HG03066 (cell line): ENCODE data around the gene EMP3.
"Not testable (repeated sequence)": the region's sequence is repeated elsewhere in the genome, so short reads cannot be mapped to it uniquely, and the experiment has no call there.

Experiments used
- ATAC-seq: cut with Tn5 transposase; IDR thresholded peaks from one replicate; pipeline ENCODE4 v1.9.1; 2021; ENCODE audit warnings: low read depth; ENCODE audit not compliant: unreplicated experiment

Gene EMP3

DNA sequence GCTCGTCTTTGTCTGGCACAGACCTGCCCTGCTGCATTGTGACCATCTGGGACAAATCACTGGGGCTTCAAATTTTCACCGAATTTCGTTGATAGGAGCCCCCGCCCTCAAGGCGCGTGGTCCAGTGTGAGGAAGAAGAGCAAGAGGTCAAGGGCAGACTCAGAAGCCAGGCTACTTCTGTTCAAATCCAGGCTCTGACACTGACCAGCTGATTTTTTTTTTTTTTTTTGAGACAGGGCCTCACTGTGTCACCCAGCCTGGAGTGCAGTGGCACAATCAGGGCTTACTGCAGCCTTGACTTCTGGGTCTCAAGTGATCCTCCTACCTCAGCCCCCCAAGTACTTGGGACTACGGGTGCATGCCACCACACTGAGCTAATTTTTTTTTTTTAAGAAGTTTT is 46.0 kb downstream of the EMP3 start:
- no peak for ATAC-seq

DNA sequence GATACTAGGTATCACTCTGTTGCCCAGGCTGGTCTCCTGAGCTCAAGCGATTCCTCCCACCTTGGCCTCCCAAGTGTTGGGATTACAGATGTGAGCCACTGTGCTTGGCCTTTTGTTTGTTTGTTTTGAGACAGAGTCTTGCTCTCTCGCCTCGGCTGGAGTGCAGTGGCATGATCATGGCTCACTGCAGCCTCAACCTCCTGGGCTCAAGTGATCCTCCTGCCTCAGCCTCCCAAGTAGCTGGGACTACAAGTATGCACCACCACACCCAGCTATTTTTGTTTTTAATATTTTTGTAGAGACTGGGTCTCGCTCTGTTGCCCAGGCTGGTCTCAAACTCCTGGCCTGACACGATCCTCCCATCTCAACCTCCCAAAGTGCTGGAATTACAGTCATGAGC is 46.4 kb downstream of the EMP3 start:
- ATAC-seq, result not testable (repeated sequence)

DNA sequence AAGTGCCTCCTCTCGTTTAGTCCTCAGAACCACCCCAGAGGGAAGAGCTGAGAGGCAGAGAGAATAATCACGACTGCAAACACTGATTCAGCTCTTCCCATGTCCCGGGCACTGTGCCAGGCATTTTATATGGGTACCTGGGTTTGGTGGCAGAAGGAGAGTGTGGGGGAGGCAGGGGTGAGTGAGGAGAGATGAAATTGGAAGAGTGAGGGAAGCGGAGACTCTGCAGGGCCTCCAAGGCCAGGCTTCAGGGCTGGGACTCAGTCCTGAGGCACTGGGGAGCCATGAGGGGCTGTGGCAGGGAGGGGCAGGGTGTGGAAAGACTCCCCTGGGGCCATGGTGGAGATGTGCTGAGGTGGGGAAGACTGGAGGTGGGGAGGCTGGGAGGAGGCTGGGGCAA is 47.6 kb downstream of the EMP3 start:
- no peak for ATAC-seq

DNA sequence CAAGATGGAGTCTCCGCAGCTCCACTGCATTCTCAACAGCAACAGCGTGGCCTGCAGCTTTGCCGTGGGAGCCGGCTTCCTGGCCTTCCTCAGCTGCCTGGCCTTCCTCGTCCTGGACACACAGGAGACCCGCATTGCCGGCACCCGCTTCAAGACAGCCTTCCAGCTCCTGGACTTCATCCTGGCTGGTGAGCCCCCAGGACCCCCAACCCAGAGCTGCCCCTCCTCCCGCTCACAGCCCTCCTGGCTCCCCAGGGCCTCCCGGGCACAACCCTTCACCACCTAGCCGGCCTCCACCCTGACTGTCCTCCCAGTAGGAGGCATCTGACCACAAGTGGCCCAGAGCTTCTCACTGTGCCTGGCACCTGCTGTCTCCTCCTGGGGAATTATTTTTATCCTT is 48.2 kb downstream of the EMP3 start:
- no peak for ATAC-seq

DNA sequence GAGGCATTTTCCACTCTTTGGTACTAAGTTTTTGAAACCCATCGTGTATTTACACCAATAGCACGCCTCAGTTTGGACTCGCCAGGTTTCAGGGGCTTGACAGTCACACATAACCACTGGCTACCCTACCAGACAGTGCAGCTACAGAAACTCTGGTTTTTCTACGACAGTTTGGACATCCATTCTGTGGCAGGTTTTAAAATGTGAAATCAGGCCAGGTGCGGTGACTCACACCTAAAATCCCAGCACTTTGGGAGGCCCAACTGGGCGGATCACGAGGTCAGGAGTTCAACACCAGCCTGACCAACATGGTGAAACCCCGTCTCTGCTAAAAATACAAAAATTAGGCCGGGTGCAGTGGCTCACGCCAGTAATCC is 52.8 kb downstream of the EMP3 start:
- ATAC-seq, result no peak

DNA sequence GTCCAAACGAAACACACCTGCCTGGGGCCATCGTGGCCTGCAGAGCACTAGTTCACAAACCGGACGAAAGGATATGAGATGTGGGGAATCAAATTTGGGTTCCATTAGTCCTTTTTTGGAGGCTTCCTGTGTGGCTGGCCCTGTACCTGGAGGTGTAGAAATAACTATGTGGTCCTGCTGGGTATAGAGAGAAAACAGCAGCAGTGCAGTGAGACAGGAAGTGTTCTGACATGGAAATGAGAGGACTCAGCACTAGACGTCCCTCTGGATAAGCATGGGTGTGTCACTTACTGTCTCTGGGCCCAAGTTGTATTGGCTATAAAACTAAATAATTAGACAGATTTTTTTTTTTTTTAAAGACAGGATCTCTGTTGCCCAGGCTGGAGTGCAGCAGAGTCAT is 53.7 kb downstream of the EMP3 start:
- no peak for ATAC-seq
